ENCODE measurements around the gene DIO2.

DIO2 gene

DNA sequence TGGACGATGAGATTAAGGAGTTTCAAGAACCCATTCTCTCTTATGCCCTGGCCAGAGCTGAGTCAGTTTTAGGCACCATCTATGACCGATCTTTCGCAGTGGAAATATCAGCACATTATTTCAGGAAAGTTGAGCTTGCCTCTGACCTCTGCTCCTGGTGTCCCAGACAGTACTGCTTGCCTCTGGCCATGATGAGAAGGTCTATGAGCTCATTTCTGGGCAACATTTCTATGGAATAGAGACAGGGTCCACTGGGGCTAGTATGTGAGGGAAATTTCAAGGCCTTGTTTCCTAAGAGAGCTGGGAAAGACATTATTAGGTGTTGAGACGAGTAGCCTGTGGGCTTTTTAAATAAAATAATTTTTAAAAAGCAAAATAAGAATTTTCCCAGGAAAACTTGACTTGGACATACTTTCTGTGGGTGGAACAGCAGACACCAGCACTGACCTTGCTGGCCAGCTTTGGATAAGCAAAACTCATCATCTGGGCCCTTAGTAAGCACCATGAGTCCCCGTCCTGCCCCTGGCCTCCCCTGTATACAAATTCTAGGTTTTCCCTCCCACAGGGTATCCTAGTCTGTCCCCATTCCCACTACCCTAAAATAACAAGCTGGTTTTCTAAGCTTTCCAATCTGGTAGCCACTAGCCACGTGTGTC is 43.4 kb downstream of the DIO2 start:
- no peak for DNase-seq

DNA sequence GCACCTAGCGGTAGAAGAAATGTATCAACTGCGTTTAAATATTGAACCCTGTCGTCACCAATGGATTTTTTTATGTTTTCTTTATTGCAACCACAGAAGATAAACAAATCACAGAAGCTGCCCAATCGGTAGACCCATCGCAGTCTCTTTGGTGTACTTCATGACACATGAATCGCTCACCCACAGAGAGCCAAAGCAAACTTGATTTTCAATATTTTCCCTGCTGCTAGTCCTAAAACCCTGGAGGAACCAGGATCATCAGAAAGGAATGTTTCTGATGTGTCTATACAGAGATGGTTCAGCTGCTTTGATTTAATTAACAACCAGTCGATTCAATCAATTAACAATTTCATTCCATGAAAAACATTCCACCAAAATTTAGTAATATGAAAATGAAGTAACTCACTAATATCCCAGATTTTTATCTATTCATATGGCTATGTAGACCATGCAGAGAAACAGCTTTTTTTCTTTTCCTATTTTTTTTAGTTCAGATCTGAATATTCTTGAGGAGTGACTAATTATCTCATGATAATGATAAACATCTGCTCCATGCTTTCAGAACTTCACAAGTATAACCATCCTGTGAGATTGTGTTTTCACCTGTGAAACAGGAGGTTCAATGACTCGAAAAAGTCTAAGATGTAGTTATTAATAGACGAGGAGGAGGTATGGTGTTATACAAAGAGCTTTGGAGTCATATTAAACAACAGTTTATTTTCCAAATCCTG is 46.1 kb downstream of the DIO2 start:
- no peak for DNase-seq

DNA sequence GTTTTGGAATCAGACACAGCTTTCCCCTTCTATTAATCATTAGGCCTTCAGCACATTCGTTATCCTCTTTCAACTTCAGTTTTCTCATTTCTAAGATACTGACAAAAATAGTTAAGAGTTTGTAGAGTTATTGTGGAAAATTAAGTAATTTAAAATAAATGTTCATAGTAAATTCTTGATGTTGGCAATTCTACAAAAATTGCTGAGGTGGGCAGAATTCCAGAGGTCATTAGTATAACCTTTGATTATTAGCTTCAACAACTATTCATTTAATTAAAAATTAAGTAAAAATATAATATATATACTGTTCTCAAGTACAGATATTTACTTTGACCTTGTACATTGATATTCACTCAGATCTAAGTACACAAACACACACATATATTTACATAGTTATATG is 58.5 kb downstream of the DIO2 start:
- DNase-seq: no peak

DNA sequence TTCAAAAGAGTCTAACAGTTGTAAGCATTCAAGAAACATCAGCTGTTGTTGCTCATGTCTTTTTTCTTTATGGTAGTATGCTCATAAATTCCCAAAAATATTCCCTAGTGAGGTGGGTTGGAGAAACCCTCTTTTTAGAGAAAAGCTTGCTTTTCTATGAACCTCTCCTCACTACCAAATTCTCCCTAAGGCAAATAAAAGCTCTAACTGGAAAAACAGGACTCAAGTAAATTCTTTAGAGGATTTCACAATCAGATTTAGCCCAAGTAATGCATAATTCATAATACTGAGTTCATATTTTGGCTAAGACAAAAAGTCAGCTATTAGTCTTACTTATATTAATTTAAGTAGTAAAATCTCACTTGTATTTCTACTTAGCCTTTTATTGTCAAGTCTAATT is 59.1 kb downstream of the DIO2 start:
- DNase-seq: no peak

DNA sequence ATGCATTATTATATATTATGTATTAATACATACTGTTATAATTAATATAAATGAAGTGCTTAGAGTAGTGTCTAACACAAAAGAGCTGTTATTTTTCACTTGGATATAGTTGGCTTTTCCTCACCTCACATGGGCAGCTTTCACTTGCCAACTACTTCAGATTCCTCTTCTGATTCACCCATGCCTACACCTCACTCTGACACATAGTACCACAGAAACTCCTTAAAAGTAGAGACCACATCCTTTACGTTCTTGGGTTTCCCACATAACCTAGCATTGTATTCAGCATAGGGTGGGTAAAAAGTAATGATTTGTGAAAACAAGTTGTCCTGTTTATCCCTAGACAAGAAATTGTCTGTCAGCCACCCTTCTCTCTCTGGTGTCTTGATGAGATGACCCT is 61.0 kb downstream of the DIO2 start:
- DNase-seq: no peak

Data from retina (tissue), 1 donor.